H1 (cell line): ENCODE measurements around the gene NEGR1.

Experiments
- CHD1 ChIP-seq: IDR thresholded peaks from 2 replicates; pipeline ENCODE4 v1.6.1; 2012; ENCODE audit warnings: low read depth, low read length, improper control_type of control experiment
- CHD2 ChIP-seq: IDR thresholded peaks from 2 replicates; pipeline ENCODE4 v1.6.1; 2012; ENCODE audit warnings: low read length, improper control_type of control experiment
- CREB1 ChIP-seq: IDR thresholded peaks from 2 replicates; pipeline ENCODE4 v1.6.1; 2012; ENCODE audit warnings: inconsistent platforms
- EP300 ChIP-seq, 2 experiments: IDR thresholded peaks; 1 replicate in 1 of 2; 2 replicates in 1 of 2; pipeline ENCODE4 v1.6.1; 2011 to 2012; ENCODE audit warnings: low read depth in 2 of 2, low read length in 2 of 2, mild to moderate bottlenecking in 2 of 2, borderline replicate concordance in 1 of 2, inconsistent platforms in 1 of 2, moderate library complexity in 1 of 2
- POLR2A ChIP-seq, 2 experiments: IDR thresholded peaks; 1 replicate in 1 of 2; 2 replicates in 1 of 2; pipeline ENCODE4 v1.6.1; 2011; ENCODE audit warnings: low read depth in 2 of 2, low read length in 2 of 2, mild to moderate bottlenecking in 2 of 2; ENCODE audit errors: control extremely low read depth in 1 of 2
- RBBP5 ChIP-seq: IDR thresholded peaks from 2 replicates; pipeline ENCODE4 v1.7.1; 2012; ENCODE audit warnings: low read depth, mild to moderate bottlenecking, inconsistent platforms, low read length, moderate library complexity, borderline replicate concordance
- SUZ12 ChIP-seq: fragments of 200-600 bp; sonication (generic); IDR thresholded peaks from 2 replicates; pipeline ENCODE4 v1.6.1; 2012; ENCODE audit warnings: mild to moderate bottlenecking, inconsistent platforms, low read length, moderate library complexity, mixed read lengths
- TCF12 ChIP-seq: IDR thresholded peaks from 2 replicates; pipeline ENCODE4 v1.6.1; 2011; ENCODE audit warnings: low read depth, mild to moderate bottlenecking, low read length

DNA sequence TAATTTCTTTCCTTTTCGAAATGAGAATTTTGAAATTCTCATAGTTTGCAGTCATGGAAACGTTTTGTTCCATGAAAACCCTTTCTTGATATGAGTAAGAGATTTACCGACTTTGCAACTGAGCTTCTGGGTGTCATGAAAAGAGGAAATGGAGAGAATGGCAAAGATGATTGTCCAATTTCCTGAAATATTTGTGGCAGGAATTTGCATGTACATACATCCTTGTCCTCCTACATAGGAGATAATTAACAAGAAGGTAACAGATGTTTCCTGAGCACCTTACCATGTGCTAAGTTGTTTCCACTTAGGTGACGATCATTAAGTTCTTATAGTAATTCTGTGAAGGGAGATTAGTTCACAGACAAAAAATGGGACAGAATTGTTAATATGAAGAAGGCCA is 170.7 kb downstream of the NEGR1 start:
- TF ChIP-seq CREB1 (no peak), CHD2 (no peak), POLR2A (IDR thresholded peaks at IDR 0.05; ENCODE audit: control extremely low read depth in 1 of 2, low read depth in 2 of 2, low read length in 2 of 2) (no peak), CHD1 (no peak), EP300 (IDR thresholded peaks at IDR 0.05; ENCODE audit: borderline replicate concordance in 1 of 2, low read depth in 2 of 2, low read length in 2 of 2) (no peak), RBBP5 (no peak), TCF12 (no peak), SUZ12 (no peak)
